Body of pancreas (tissue), 4 donors: ENCODE data around the gene ZNF70.

Experiments used
- POLR2A ChIP-seq, 3 donors: fragments of 450-650 bp; IDR thresholded peaks; one replicate each; pipeline ENCODE4 v1.6.1; 2016; ENCODE audit warnings: antibody characterized with exemption in 3 of 3, mild to moderate bottlenecking in 2 of 3
- TF ChIP-seq, protein P1 (sequence below), 7 experiments: fragments of 450-650 bp in 4 of 7; fragments of 200-600 bp in 3 of 7; sonication (generic) in 3 of 7; IDR thresholded peaks; one replicate each; pipeline ENCODE4 v1.5.1; 2016 to 2019; ENCODE audit warnings: antibody characterized with exemption in 7 of 7

DNA sequence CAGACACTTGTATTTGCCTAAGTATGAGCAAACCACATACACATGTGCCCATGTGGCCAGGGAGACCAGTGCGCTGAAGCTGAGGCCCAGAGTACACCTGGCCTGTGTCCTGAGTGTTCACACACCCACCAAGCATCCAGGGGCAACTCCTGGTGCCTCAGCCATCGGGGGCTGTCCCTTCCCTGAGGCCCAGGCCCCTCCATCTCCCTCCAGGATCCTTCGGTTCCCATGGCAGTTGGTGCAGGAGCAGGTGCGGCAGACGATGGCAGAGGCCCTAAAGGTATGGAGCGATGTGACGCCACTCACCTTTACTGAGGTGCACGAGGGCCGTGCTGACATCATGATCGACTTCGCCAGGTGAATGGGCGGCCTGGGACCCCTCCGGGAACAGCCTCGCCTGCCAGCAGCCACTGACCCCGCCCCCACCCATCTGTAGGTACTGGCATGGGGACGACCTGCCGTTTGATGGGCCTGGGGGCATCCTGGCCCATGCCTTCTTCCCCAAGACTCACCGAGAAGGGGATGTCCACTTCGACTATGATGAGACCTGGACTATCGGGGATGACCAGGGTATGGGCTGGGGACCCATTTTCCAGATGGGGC, 29.3 kb upstream of the ZNF70 start:
- TF ChIP-seq, protein P1, sequence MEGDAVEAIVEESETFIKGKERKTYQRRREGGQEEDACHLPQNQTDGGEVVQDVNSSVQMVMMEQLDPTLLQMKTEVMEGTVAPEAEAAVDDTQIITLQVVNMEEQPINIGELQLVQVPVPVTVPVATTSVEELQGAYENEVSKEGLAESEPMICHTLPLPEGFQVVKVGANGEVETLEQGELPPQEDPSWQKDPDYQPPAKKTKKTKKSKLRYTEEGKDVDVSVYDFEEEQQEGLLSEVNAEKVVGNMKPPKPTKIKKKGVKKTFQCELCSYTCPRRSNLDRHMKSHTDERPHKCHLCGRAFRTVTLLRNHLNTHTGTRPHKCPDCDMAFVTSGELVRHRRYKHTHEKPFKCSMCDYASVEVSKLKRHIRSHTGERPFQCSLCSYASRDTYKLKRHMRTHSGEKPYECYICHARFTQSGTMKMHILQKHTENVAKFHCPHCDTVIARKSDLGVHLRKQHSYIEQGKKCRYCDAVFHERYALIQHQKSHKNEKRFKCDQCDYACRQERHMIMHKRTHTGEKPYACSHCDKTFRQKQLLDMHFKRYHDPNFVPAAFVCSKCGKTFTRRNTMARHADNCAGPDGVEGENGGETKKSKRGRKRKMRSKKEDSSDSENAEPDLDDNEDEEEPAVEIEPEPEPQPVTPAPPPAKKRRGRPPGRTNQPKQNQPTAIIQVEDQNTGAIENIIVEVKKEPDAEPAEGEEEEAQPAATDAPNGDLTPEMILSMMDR (IDR thresholded peaks at IDR 0.05) = no peak
- no peak for TF ChIP-seq POLR2A (IDR thresholded peaks at IDR 0.05)
